Amniotic epithelial cell (primary cell): ENCODE measurements around the gene METTL8.
"Not testable (repeated sequence)": the region's sequence is repeated elsewhere in the genome, so short reads cannot be mapped to it uniquely, and the experiment has no call there.

Experiments
- DNase-seq: peaks from one replicate; pipeline ENCODE4 v3.0.0-alpha.2; 2010; ENCODE audit warnings: low read depth

Gene METTL8

DNA sequence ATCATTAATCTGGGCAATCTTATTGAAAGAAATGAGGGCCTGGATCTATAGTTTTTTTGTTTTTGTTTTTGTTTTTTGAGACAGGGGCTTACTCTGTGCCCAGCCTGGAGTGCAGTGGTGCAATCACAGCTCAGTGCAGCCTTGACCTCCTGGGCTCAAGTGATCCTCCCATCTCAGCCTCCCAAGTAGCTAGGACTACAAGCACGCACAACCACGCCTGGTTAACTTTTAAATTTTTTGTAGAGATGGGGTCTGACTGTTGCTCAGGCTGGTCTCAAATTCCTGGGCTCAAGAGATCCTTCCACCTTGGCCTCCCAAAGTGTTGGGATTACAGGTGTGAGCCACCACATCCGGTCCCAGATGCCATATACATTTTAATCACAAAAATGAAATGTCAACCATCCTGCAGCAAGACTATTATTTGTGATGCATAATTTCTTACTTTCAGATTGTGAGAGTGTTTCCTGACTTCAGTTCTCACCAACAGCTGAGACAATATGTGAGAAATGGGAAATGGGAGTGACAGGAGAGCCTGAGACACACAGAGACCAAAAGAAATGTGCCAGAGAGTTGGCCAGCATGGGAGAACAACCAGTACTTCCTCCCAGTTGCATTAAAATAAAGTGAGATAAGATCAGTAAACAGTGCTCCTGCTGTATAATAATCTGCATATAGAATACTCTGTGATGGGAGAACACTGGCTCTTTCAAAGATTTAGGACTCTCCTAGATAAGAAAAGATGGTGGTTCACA is 87.6 kb downstream of the METTL8 start:
- no peak for DNase-seq

DNA sequence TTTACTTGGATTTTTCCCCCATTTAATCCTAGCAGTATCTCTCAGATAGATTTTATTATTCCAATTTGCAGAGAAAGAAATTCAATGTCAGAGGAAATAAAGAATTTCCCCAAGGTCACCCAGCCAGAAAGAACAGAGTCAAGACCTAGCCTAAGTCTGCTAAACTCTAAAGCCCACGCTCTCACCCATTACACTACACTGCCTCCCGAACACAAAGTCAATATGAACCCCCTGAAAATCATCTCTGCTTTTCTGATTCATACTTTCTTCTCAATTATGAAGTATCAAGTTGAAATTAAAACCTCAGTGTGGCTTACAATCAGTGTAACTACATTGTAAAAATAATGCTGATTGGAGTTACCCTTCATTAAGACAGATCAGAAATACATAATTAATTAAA is 89.6 kb downstream of the METTL8 start:
- DNase-seq = no peak

DNA sequence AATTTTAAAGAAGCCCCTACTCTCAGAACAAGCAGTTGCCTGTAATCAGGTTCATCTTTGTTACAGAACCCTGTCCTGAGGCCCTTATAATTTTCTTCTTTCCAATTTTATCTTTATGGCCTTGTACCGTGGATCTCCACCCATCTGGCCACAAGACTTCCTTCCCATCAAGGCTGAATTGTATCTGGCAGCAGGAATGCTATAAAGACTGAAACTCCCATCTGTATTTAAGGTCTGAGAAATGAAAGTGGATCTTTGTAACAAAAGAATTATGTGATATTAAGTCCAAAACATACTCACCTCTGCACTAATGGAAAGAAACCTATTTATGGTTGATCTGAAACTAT is 91.8 kb downstream of the METTL8 start:
- DNase-seq = peak; percentile 15

DNA sequence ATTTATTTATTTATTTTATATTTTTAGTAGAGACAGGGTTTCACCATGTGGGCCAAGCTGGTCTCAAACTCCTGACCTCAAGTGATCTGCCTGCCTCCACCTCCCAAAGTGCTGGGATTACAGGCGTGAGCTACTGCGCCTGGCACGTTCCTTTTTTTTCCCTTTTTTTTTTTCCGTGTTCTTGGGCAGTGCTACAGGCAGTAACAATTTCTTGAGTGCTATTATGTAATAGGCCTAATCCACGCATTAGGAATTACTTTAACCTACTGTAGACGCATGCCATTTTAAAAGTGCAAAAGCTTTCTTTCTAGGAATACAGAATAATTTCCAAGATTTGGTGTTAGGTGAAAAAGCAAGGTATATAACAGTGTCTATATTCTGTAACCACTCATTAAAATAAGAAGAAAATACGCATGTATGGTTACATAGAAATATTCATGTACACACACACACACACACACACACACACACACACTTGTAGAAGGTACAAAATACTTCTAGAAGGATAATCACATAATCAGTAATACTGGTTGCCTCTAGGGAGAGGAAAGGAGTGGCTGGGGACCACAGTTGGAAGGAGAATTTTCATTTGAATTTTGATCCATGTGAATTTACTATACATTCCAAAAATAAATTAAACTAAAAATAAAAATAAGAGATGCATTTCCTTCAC is 92.3 kb downstream of the METTL8 start:
- no peak for DNase-seq

DNA sequence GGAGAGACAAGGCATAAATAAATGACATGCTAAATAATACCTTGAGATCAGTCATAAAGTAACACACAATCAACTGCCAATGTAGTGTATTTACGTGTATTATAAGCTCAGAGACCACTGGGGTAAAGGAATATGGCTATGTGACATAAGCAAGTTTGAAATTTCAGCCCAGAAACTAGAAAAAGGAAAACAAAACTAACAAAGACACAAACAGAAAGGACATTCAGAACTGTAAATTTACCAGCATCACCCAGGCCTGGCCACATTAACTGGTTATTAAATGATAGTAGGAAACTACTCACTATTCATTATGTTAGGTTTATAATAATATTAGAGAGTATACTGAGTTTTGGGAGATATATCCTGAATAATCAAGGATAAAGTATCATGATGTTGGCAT is 98.8 kb downstream of the METTL8 start:
- DNase-seq = no peak

DNA sequence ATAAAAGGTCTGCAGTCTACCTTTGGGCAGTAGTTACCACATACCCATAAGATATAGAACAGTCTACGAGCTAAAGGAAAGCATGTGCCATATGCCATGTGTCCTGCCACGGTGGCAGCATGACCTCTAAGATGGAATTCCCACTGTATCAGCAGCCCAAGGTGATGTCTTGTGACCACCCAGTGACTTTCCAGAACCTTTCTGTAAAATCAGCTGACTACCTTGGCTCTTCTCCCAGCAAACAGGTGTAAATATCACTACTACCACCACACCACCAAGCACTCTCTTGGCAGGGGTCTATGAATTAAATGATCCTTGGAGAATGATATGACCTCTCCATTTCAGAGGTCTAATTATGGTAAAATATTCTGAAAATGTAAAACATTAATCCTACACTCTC is 99.6 kb downstream of the METTL8 start:
- DNase-seq = no peak

DNA sequence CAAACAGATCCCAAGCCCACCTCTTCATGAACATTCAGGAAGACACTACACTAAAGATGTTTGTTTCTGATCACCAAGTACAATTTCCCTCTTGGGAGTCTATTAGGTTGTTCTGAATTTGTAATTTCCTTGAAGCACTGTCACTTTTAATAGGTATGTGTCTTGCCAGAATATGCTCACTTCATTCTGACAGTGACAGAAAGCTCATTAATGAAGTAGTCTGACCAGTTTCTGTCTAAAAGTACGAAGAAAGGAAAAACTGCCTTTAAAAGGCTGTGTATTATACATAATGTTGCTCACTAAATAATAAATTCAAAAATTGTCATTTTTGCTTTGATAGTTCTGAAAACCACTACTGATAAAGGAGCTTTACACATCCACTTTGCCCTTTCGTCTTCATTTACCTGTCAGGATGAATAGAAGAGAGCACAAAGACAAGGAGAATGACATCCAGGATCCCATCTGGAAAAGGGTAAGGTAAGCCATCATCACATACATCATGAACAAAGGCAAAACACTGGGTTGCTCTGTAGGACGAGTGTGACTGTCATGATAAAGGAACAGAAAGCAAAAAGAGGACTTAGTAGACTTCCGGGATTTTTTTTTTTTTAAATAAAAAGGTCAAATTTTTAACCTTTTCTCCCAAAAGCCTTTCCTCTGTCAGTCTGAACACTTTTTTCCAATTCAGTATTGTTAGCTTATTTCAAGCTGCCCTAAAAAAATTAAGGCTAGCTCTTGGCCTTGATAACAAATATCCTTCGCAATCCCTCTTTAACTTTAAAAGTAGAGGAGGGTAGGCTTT is 103.4 kb downstream of the METTL8 start:
- no peak for DNase-seq

DNA sequence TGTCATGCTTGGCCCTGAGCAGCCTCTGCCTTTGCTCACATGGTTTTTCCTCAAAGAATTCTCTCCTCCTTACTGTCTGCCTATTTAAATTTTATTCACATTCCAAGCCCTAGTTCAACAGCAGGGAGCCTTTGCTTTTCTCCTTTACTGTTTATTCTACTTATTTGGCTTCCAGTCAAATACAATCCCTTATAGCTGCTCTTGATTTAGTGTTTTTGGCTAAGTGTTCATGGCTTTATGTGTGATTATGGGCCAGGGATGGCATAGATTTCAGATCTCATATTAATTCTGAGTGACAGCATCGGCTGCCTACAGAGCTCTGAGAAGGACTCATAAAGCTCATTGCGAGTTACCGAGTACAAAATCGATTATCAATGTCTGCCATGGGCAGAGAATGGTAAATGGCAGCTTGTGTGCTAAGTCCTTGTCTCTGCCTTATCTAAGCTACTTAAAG is 106.7 kb downstream of the METTL8 start:
- no peak for DNase-seq

DNA sequence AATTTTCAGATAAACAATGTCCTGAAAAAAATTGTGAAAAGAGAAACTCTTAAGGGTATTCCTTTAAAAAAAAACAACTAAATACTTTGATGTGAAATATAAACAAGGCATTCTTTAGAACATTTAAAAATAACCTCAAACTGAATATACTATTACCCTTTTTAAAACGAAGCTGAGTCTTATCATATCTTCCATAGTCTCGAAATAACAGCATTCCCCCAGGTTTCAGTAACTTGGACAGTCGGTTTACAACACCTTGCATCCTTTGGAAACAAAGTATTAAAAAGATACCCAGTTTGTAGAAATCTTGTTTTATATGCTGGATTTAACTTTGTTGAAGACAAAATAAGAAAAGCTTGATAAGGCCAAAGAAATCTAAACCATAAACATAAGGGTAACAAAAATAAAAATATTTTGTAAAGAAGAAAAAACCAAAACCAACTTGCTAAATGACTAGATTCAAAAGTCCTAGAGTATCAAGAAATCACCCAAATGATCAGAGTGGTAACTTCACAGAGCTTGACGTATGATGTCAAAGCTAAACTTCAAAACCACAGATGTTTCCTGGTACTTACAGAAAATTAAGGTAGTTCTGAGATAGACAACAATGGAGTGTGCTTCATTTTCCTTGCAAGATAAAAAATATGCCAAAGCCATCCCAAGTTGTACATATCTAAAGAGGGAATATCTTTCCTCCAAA is 107.8 kb downstream of the METTL8 start:
- DNase-seq = no peak

DNA sequence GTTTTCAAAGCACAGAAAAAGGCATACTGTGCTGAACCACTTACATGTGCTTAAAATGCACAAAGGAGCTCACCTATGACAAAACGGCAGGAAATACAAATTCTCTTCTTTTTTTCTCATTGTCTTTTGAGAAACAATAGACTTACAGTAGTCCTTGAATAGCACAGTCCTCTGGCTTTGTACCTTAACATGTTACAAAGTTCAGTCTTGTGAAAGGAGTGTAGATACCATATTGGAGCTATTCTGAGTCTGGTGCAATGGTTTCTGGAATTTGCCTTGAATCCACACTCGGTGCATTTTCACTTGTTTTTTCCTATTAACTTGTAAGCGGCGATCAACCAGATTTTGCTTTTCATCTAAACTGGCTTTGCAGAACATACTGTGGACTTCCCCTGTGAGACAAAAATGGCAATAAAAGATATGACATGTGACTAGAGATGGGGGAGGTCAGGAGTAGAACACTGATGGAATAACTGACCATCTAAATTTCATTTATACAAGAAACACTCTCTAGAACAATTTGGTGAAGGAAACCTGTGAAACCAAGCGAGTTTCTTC is 109.7 kb downstream of the METTL8 start:
- DNase-seq = no peak

DNA sequence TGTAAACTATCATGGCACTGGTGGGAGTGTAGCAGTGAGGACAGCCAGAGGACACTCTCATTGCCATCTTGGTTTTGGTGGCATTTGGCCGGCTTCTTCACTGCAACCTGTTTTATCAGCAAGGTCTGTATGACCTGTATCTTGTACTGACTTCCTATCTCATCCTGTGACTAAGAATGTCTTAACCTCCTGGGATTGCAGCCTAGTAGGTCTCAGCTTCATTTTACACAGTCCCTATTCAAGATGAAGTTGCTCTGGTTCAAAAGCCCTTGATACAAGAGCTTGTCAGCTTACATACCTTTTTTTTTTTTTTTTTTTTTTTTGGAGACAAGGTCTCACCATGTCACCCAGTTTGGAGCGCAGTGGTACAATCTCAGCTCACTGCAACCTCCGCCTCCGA is 110.9 kb downstream of the METTL8 start:
- DNase-seq = no peak

DNA sequence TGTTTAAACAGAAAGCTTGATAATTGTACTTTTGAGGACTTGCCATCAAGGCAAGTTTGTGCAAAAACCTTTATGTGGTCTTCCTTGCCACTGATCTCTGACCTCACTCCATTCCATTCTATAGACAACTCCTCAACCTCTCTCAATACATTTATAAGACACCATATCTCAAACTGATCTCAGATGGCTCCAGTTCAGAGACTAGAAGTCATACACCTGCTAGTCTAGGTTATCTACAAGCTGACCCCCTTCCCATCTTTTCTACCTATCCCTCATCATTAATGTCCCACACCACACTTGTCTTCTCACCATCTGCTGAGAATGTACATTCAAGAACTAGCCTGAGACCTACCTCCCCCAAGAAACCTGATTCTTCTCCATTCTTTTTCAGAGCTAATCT is 113.1 kb downstream of the METTL8 start:
- DNase-seq = no peak

DNA sequence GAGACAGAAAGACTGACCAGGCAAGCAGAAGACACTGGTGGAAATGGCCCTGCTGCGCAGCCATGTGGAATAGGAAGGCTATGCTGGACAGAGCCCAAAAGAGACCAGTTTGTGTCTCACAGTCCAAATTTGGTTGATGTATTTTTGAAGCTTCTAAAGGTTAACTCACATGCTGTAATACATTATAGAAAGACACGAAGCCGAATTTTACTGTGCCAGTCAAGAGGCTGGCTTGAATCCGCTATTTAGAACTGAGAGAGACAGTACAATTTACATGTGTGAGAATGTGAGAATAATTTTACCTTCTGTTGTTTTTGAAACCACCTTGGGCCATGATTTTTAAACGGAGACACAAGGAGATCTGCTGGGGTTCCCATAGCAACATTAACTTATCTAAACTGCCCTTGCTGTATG is 113.6 kb downstream of the METTL8 start:
- no peak for DNase-seq

DNA sequence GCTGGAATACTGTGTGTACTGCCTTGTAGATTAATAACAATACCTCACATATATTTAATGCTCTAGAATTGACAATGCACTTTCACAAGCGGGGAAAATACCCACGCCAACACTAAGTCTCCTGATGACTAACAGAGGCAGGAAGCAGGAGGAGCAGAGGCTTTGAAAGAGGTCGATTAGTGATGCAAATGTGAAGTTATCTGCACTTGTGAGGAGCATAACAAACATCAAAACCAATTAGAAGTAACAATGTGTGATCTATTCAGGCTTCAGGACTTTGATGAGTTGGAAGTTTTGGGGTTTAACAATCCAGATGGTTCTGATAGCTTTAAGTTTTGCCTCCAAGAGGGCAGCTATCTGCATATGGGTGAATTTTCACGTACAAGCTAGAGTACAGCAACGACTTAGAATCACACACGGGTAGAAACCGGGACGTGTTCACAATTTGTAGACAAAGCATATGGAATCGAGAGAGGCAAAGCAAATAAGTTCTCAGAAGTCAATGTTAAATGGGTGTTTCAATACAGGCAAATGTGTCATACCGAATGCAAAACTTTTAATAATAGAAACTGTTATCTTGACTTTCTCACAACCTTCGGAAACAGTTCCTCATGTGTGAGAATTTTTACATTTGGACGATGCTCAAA is 114.5 kb downstream of the METTL8 start:
- DNase-seq = peak; percentile 65

DNA sequence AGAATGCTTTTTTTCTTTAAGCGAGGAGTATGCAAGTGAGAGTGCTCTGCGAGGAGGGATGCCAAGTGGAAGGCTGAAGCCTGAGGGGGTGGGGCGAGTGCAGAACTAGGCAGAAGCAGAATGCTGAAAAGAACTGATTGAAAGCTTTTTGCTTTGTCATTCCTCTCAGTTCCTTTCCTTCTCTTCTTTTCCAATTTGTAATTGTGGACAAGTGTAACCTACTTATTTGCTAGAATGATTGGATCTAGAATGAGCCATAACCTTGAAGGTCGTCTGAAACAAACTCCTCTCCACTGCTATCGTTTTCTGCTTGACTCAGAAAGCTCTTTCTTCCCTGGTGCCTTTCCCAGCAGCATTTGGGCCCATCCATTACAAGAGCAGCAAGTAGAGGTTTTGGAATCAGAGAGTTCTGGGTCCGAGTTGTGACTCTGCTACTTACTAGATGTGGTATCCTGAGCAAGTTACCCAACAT is 115.3 kb downstream of the METTL8 start:
- DNase-seq = peak; percentile 20

DNA sequence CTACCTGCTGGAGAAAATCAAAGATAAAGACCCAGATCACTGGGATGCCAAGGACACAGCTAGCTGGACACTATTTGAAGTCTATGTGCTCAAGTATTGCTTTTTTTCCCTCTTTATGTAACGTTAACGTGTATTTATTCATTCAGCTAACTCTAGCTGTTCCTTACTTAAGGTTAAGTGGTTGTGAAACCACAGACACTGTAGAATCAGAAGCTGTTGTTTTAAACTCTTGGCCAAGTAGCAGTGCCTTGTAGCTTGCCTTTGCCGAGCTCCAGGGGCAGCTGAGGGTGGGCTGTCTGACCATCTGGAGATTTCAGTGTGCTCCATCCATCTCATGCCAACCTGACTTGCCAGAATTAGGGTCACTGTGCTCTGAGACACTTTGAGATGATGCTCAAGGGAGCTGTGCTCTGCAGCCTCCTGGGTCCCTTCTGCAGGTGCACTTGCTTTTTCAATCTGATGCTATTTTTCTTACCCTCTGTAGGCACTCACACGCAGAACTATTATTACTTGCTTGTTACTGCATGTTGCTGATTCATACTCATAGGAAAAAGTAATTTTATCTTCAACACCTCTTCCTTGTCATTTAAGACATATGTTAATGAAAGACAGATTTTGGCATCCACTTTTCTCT is 116.2 kb downstream of the METTL8 start:
- no peak for DNase-seq

DNA sequence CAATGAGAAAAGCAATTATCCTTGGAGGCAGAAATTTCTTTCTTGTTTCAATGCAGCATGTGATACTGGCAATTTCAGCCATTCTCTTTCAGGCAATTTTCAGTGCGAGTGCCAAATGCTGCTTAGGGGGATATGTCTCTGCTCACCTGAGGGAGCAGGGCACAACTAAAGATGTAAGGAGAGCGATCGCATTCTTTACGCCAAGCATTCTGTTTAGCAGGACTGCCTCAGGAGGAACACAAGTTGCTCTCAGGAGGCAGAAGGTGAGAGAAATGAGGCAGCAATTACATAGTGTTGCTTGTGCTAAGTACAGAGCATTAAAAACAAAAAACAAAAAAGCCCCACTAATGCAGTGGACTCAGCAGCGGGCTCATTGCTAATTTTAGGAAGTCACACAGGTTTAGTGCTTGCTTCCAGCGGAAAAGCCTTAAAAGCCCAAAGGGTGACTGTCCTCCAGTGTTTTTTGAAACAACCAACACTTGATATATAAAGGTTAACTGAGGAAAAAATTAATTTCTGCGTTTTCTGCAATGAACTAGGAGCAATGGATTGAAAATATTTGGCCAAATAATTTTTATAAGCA is 116.9 kb downstream of the METTL8 start:
- no peak for DNase-seq

DNA sequence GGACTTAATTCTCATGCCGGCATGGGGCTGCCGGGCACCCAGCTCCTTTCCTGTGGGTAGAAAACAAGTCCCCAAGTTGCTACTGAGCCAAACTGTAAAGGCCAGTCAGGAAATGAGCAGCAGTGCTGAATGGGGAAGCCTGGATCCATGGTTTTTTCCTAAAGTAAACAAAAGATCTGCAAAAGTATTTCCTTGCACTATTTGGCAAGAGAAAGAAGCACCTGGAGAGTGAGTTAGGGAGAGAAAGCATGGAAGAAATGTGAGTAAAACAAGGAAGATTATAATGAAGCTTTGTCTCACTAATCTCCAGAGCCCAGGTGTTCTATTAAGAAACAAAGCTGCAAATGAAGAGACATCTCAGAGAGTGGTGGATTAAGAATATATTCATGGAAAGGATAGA is 117.6 kb downstream of the METTL8 start:
- no peak for DNase-seq

DNA sequence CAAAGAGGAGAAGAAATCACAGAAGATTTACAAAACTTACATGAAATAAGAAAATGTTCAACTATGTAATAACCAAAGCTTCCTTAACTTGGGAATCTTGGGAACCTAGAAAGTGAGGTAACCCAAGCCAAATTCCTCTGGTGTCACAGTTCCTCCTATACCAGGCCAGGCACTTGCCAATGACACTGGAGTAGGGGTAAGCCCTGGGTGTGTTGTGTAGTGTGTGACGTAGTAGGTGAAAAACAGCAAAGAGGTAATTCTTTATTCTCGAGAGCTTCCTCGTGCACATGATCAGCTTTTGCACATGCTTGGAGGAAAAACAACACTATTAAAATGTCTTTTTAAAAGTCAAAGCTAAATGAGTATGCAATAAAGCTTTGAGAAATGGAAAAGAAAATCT is 118.0 kb downstream of the METTL8 start:
- no peak for DNase-seq

DNA sequence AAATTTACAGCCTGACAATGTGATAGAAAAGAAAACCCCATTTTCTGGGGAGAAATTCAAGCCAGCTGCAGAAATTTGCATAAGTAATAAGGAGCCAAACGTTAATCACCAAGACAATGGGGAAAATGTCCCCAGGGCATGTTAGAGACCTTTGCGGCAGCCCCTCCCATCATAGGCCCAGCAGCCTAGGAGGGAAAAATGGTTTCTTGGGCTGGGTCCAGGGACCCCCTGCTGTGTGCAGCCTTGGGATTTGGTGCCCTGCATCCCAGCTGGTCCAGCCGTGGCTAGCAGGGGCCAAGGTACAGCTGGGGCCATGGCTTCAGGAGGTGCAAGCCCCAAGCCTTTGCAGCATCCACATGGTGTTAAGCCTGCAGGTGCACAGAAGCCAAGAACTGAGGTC is 121.6 kb downstream of the METTL8 start:
- not testable (repeated sequence) for DNase-seq

DNA sequence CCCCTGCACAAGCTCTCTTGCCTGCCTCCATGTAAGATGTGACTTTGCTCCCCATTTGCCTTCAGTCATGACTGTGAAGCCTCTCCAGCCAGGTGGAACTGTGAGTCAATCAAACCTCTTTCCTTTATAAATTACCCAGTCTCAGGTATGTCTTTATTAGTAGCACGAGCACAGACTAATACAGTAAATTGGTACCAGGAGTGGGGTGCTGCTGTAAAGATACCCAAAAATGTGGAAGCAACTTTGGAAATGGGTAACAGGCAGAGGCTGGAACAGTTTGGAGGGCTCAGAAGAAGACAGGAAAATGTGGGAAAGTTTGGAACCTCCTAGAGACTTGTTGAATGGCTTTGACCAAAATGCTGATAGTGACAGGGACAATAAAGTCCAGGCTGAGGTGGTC is 122.2 kb downstream of the METTL8 start:
- not testable (repeated sequence) for DNase-seq
